Naive B cell (primary cell): Measurements from ENCODE around the gene HOTAIR. TPM values are rescaled to one million over a fixed set of nuclear protein-coding genes. Genes with fewer than 3 reads are reported as not detected.

Experiments
- ATAC-seq, 2 donors: fragments of 150-1000 bp; cut with Tn5 transposase; 2 replicates each; pipeline ENCODE4 v1.10.0; 2021; ENCODE audit warnings: low read depth in 2 of 2, mild to moderate bottlenecking in 2 of 2, moderate library complexity in 2 of 2
- DNase-seq: peaks from one replicate; pipeline ENCODE4 v3.0.0; 2022
- H3K27ac Mint-ChIP-seq, 6 donors: one replicate each; pipeline ENCODE4 v1.8.0; 2020 to 2022; ENCODE audit warnings: mild to moderate bottlenecking in 6 of 6, mixed read lengths in 6 of 6, moderate library complexity in 5 of 6, inconsistent platforms in 2 of 6
- H3K27me3 Mint-ChIP-seq, 3 donors: one replicate each; pipeline ENCODE4 v1.8.0; 2021 to 2022; ENCODE audit warnings: mixed read lengths in 3 of 3, mild to moderate bottlenecking in 1 of 3
- H3K36me3 Mint-ChIP-seq, 2 donors: one replicate each; pipeline ENCODE4 v1.8.0; 2020 to 2022; ENCODE audit warnings: mixed read lengths in 2 of 2, inconsistent platforms in 1 of 2, mild to moderate bottlenecking in 1 of 2
- H3K4me1 Mint-ChIP-seq, 3 donors: one replicate each; pipeline ENCODE4 v1.8.0; 2020 to 2022; ENCODE audit warnings: mixed read lengths in 3 of 3, inconsistent platforms in 1 of 3, mild to moderate bottlenecking in 1 of 3, moderate library complexity in 1 of 3
- H3K4me3 Mint-ChIP-seq, 8 donors: one replicate each; pipeline ENCODE4 v1.8.0; 2020 to 2022; ENCODE audit warnings: mild to moderate bottlenecking in 8 of 8, mixed read lengths in 8 of 8, moderate library complexity in 8 of 8, inconsistent platforms in 2 of 8
- H3K9me3 Mint-ChIP-seq, 7 donors: one replicate each; pipeline ENCODE4 v1.8.0; 2020 to 2022; ENCODE audit warnings: mixed read lengths in 7 of 7, mild to moderate bottlenecking in 5 of 7, inconsistent platforms in 2 of 7, moderate library complexity in 1 of 7
- polyA plus RNA-seq, 6 donors: library from polyadenylated mRNA; unstranded; fragments of 300-500 nt; fragmentation: Illumina TruSeq; gene quantifications; one replicate each; pipeline ENCODE4 v1.2.3, GENCODE V29; 2021; ENCODE audit warnings: low read depth in 6 of 6

HOTAIR gene
- polyA plus RNA-seq, 6 donors from 2014 or later = not detected

DNA sequence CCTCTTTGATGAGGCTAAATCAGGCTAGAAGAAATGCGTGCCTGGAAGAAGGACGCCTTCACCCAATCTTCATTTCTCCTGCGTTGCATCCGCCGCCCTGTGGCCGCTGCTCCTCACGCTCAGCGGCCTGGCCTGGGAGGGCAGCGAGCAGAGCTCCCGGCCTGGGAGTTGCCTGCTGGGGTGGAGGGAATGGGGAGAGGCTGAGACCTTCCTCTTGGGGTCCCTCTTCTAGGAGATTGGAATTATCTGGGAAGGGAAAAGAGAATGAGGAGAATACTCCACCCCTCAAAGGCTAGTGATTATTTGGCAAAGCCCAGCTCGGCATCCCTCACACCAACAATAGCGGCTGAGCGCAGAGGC is 22.4 kb downstream of the HOTAIR start:
- Mint-ChIP-seq H3K27ac (peak overlapping the region in 4 of 6 donors; percentile 52 to 96 (median 85)), H3K27me3 (peaks cover 83 to 87% (median 87%) of the 10 kb centered on the region in 3 donors), H3K4me1 (peaks cover 15 to 20% (median 17%) of the 10 kb centered on the region in 3 donors), H3K36me3 (peaks cover 0 to 7% of the 10 kb centered on the region in 2 donors), H3K9me3 (peaks cover 3 to 27% (median 9%) of the 10 kb centered on the region in 7 donors), H3K4me3 (peak overlapping the region in 4 of 8 donors; percentile 10 to 76 (median 45))
- ATAC-seq (no peak), DNase-seq (no peak)

DNA sequence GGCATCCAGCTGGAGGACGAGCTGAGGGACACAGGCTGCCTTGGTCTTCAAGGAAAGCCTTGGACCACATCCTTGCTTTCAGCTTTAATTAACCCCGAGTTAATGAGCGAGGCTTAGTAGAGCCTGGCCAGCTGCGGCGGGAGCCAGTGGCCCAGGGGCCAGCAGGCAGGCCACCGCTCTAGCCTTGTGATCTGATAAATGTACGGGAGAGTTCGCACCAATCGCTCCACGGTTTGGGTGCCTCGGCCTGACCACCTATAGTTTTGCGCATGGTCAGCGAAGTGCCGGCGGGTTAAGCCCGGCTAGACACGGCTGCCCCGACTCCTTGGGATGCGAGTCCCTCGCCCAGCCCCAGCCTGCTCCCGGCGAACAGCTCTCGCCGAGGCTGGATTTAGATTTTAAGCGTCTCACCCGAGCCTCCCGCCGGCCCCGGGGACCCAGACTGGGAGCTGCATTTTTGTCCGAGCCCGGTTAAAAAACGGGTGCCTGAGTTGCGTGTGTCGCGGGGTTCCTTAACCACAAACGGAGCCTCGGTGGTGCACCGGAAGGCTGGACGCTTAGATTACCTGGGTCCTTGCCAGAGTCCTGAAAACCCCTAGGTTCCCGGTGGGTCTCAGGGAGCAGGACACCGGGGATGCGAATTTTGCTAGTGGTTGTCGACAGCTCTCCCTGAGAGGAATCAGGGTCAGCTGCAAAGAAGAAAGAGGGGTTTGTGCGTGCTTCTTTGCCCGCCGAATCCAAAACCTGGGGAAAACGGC is 23.0 kb downstream of the HOTAIR start:
- no peak for DNase-seq
- Mint-ChIP-seq H3K4me1 (peaks cover 12 to 15% (median 14%) of the 10 kb centered on the region in 3 donors), H3K36me3 (peaks cover 0 to 7% of the 10 kb centered on the region in 2 donors), H3K4me3 (peak overlapping the region in 5 of 8 donors; percentile 30 to 76 (median 62)), H3K9me3 (peaks cover 3 to 27% (median 9%) of the 10 kb centered on the region in 7 donors), H3K27me3 (peaks cover 85 to 87% (median 85%) of the 10 kb centered on the region in 3 donors), H3K27ac (peak overlapping the region in 4 of 6 donors; percentile 52 to 96 (median 84))
- no peak for ATAC-seq

DNA sequence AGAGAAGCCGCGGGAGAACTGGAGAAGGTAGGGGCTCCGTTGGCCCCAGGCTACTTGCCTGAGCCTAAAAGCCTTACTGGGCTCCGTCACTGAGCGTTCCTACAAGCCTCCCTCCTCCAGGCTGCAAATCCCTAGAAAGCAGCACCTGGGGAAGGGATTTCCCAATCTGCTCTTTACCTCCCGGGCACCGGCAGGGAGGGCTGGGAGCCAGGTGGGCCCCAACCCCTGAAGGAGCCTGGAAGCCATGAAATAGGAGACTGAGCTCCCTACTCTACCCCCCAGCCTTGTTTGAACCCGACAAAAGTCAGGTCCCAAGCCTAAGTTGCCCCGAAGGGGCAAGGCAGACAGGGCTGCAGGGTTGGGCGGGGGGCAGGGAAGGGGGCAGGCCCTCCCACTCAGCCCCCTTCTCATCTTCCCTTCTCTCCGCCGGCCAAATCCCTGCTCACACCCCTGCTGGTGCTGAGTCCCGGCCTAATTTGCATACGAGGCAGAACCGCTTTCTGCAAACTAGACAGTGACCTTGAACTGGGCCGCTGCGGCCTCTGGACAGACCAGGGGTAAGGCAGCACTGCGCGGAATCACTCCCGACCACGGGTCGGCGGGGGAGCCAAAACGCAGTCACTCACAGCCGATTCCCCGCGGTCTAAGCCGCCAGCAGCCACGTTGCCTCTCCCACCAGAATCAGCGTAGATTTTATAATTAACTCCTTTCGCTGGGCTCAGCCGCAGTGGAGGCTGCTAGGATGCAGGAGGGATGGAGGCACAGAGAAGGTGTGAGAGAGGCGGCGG is 23.8 kb downstream of the HOTAIR start:
- H3K27me3 Mint-ChIP-seq = peaks cover 85 to 87% (median 85%) of the 10 kb centered on the region in 3 donors
- peak overlapping the region in 4 of 6 donors; percentile 52 to 96 (median 84) for H3K27ac Mint-ChIP-seq
- peak overlapping the region in 5 of 8 donors; percentile 42 to 76 (median 62) for H3K4me3 Mint-ChIP-seq
- DNase-seq (no peak), ATAC-seq (no peak)
- peaks cover 0 to 7% of the 10 kb centered on the region in 2 donors for H3K36me3 Mint-ChIP-seq
- H3K4me1 Mint-ChIP-seq = peaks cover 7 to 9% (median 9%) of the 10 kb centered on the region in 3 donors
- peaks cover 3 to 25% (median 9%) of the 10 kb centered on the region in 7 donors for H3K9me3 Mint-ChIP-seq

DNA sequence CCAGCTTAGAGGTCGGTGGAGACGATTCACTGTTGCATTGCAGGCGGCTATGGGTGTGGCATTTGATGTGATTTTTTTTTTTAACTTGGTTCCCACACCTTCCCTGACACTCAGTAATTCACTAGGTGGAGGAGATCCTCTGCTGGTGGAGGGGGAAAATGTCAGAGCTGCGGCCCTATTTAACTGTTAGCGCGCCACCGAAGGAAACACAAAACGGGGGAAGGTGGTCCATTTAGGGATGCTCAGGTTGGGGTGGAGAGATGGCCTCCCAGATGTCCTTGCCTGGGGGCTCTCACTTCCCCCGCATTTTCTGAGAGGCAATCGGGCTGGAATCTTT is 24.3 kb downstream of the HOTAIR start:
- Mint-ChIP-seq H3K36me3 (peaks cover 0 to 7% of the 10 kb centered on the region in 2 donors), H3K4me1 (peaks cover 5 to 6% (median 5%) of the 10 kb centered on the region in 3 donors), H3K27me3 (peaks cover 85 to 87% (median 87%) of the 10 kb centered on the region in 3 donors), H3K4me3 (peak overlapping the region in 1 of 8 donors; percentile 62), H3K9me3 (peaks cover 0 to 20% (median 9%) of the 10 kb centered on the region in 7 donors), H3K27ac (peak overlapping the region in 3 of 6 donors; percentile 71 to 94 (median 82))
- DNase-seq = no peak
- no peak for ATAC-seq

DNA sequence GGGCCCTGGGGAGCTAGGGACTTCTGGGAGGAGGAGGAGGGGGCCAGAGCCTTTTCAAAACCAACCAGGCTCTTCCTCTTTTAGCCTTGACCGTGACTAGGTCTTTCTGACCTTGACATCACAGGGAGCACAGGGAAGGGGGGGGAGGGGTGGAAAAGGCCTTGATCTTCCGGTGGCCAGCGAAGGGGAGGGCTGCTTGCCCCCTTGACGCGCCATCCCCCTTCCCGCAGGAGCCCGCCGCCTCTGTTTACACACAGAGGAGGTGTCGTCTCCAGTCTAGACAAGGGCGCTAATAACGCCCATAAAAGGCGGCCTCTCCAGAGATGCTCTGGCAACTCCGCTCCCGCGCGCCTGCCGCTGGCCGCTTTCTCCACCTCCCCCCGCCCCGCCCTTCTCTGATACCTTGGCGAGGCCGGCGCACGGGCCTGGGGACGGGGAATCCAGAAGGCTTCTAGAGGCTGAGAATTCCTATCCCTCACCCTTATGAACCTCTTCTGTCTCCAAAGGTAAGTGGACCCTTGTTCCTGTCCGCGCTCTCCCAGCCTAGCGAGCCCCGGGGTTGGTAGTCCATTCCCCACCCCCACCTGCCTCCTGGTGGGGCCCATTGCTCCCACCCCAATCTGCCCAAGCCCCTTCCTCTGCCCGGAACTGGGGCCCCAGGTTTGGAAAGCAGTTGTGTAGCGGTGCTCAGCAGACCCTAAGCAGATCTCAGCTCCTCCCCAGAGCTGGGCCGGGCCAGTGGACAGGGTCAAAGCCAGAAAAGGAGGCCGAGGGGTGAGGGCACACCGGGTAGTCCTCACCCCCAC is 24.9 kb downstream of the HOTAIR start:
- Mint-ChIP-seq H3K9me3 (peaks cover 0 to 20% (median 8%) of the 10 kb centered on the region in 7 donors), H3K4me1 (peaks cover 5 to 6% (median 5%) of the 10 kb centered on the region in 3 donors), H3K4me3 (peak overlapping the region in 2 of 8 donors; percentile 35 to 62), H3K27me3 (peaks cover 90 to 92% (median 92%) of the 10 kb centered on the region in 3 donors), H3K27ac (peak overlapping the region in 2 of 6 donors; percentile 82 to 94), H3K36me3 (peaks cover 0 to 7% of the 10 kb centered on the region in 2 donors)
- DNase-seq = no peak
- no peak for ATAC-seq

DNA sequence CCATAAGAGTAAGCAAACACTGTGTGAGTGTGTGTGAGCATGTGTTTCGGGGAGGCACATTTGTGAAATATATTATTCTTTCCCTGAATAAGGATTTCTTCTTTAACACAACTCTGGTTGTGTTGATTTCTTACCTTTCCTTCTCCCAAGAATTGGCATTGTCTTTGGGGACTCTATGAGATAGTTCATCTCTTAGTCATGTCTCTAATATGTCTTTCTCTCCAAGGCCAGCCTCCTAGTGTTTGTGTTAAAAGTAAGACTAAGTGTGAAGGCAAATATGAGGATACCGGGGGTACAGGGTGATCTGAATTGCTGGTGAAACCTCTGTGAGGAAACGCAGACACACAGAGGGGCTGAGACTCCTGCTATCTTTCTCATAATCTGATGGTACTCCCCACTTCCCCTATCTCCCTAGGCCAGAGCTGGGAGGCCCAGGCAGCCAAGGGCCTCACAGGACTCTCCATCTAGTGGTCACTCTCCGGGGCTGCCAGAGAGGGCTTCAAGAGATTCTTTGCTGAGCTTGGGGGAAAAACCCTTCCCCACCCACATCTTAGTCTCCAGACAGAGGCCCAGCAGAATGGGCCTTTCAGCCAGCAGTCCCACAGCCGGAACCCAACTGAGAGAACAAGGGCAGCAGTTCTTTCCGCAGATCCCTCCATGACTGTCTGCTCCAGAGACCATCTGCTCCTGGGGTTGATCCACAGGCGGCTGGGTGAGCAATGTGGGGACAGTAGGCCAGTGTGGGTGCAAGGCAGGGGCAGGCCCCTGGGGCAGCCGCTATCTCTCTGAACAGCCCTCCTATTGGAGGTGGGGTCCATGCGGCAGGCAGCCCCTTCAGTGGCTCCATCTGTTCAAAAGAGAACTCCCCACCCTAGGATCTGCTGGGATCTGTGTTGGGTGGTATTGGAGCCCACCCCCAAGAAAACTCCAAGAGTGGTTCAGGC is 25.8 kb downstream of the HOTAIR start:
- ATAC-seq = no peak
- peaks cover 0 to 21% (median 3%) of the 10 kb centered on the region in 7 donors for H3K9me3 Mint-ChIP-seq
- DNase-seq = no peak
- peaks cover 0 to 7% of the 10 kb centered on the region in 2 donors for H3K36me3 Mint-ChIP-seq
- H3K4me1 Mint-ChIP-seq = peaks cover 2 to 6% (median 5%) of the 10 kb centered on the region in 3 donors
- peaks cover 93 to 96% (median 95%) of the 10 kb centered on the region in 3 donors for H3K27me3 Mint-ChIP-seq
- H3K4me3 Mint-ChIP-seq = peak overlapping the region in 1 of 8 donors; percentile 62
- peak overlapping the region in 2 of 6 donors; percentile 37 to 40 for H3K27ac Mint-ChIP-seq

DNA sequence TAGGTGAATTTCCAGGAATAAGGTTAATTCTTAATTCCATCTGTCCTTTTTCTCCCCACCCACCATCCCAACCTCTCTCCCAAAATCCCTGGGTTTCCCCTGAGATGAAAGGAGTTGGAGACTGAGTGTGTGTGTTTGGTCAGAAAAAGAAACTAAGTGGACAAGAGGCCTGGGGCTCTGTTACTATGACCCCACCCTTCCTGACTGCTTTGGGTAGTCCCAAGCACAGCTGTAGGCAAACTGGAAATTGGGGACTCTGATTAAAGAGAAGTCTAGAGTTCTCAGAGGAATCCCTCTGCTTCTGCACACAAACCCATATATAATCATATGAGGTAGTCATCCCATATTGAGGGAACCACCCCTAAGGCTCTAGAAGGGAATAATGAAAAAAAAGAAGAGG is 27.0 kb downstream of the HOTAIR start:
- Mint-ChIP-seq H3K4me3 (peak overlapping the region in 1 of 8 donors; percentile 57), H3K36me3 (no peaks in the 10 kb centered on the region), H3K9me3 (peaks cover 0 to 16% (median 0%) of the 10 kb centered on the region in 7 donors), H3K27me3 (peaks cover 93 to 98% (median 97%) of the 10 kb centered on the region in 3 donors), H3K27ac (no peak overlapping the region), H3K4me1 (peaks cover 0 to 6% (median 5%) of the 10 kb centered on the region in 3 donors)
- no peak for ATAC-seq
- no peak for DNase-seq

DNA sequence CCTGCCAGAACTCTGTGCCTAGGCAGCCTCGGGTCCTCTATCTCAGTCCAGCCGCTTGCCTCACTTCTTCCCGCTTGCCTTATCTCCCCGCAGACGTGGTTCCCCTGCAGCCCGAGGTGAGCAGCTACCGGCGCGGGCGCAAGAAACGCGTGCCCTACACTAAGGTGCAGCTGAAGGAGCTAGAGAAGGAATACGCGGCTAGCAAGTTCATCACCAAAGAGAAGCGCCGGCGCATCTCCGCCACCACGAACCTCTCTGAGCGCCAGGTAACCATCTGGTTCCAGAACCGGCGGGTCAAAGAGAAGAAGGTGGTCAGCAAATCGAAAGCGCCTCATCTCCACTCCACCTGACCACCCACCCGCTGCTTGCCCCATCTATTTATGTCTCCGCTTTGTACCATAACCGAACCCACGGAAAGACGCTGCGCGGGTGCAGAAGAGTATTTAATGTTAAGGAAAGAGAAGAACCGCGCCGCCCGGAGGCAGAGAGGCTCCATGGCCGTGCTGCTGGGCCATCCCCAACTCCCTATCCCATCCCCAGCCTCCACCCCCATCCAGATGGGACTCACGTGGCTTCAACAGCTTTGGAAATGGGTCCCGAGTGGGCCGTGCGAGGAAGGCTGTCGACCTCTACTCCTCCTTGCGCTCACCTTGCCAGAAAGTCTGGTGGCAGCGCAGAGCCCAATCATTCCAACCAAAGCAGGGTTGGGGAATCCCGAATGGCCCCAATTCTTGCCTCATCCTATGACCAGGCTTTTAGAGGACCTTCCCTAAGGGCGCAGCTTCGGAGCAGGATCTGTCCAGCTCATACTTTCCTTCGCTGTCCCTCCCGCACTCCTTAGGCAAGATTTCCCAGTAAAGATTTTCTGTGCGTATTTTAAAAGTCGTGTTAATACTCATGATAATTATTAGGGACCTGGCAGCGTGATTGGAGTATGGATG is 29.6 kb downstream of the HOTAIR start:
- Mint-ChIP-seq H3K9me3 (peaks cover 0 to 8% (median 0%) of the 10 kb centered on the region in 7 donors), H3K36me3 (no peaks in the 10 kb centered on the region), H3K27ac (peak overlapping the region in 2 of 6 donors; percentile 9 to 82), H3K4me3 (peak overlapping the region in 2 of 8 donors; percentile 17 to 54), H3K4me1 (no peaks in the 10 kb centered on the region), H3K27me3 (peaks cover 90 to 100% (median 95%) of the 10 kb centered on the region in 3 donors)
- ATAC-seq (no peak), DNase-seq (no peak)

DNA sequence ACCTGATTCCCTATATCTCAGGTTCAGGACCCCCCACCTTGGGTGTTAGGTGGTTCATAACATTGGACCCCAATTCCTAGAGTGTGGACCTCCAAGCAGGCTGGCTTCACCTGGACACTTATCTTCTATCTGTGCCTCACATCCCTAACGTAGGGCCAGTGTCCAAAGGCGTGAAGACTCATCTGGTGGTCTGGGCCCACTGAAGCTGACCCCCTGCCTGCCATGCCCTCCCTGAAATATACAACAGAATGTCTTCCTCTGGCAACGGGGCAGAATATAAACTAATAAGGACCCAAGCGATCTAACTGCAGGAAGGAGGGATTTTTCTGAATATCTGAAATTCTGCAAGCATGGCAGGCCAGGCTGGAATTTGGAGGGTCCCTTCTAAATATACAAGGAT is 30.5 kb downstream of the HOTAIR start:
- no peaks in the 10 kb centered on the region for H3K4me1 Mint-ChIP-seq
- H3K4me3 Mint-ChIP-seq = peak overlapping the region in 1 of 8 donors; percentile 61
- H3K9me3 Mint-ChIP-seq = peaks cover 0 to 11% (median 2%) of the 10 kb centered on the region in 7 donors
- peaks cover 84 to 96% (median 92%) of the 10 kb centered on the region in 3 donors for H3K27me3 Mint-ChIP-seq
- ATAC-seq = no peak
- peak overlapping the region in 1 of 6 donors; percentile 73 for H3K27ac Mint-ChIP-seq
- H3K36me3 Mint-ChIP-seq = no peaks in the 10 kb centered on the region
- DNase-seq = no peak

DNA sequence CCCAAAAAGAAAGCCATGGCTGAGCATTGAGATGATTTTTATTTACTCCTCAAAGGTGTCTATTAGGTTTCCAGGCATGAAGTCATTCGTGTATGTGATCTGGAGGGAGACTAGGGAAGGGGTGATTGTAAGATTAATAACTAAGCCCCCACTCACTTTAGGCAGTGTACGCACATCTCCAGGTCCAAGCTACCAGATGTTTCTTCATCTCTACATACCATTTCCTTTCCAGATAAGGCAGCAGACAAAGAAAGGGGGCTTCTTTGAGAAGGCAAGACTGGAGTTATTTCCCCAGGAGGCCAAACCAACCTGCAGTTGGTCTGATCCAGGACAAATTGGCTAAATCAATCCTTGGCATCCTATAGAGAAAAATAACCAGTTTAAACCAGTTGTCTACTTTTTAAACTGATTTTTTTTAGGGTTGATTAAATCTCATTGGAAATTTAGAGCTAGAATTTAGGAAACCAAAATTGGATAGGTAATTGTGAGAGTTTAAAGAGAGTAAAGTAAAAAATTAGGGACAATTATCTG is 32.2 kb downstream of the HOTAIR start:
- DNase-seq (no peak), ATAC-seq (no peak)
- peaks cover 0 to 6% (median 0%) of the 10 kb centered on the region in 3 donors for H3K4me1 Mint-ChIP-seq
- H3K4me3 Mint-ChIP-seq = no peak overlapping the region
- H3K27me3 Mint-ChIP-seq = peaks cover 73 to 92% (median 87%) of the 10 kb centered on the region in 3 donors
- peaks cover 0 to 16% (median 2%) of the 10 kb centered on the region in 7 donors for H3K9me3 Mint-ChIP-seq
- H3K36me3 Mint-ChIP-seq = no peaks in the 10 kb centered on the region
- no peak overlapping the region for H3K27ac Mint-ChIP-seq

DNA sequence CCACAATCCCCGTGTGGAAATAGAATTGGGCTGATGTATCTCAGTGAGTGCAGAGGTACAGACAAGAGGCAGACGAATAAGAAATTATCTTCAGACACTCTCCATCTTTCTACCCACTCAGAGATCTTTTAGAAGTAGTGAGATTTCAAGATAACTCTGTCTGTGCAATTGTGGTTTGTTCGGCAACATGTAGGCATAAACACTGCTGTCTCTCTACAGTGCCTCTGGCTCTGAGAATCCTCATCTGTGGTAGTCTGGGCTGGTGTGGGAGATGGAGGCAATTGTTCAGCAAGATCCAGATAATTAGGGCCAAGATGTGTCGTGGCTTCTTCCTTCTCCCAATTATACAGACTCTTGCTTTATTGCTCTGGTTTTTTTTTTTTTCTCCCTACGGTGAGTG is 33.0 kb downstream of the HOTAIR start:
- Mint-ChIP-seq H3K27me3 (peaks cover 75 to 92% (median 90%) of the 10 kb centered on the region in 3 donors), H3K36me3 (no peaks in the 10 kb centered on the region), H3K27ac (no peak overlapping the region), H3K4me3 (no peak overlapping the region), H3K9me3 (peaks cover 0 to 24% (median 2%) of the 10 kb centered on the region in 7 donors), H3K4me1 (peaks cover 0 to 6% (median 4%) of the 10 kb centered on the region in 3 donors)
- no peak for ATAC-seq
- DNase-seq = no peak
